Gastroesophageal sphincter (tissue), 3 donors: ENCODE data around the gene RAB35.

ENCODE experiments used
- POLR2AphosphoS5 ChIP-seq: sonication (generic); formaldehyde crosslinking; IDR thresholded peaks from one replicate; pipeline ENCODE4 v1.6.1; 2017; ENCODE audit warnings: antibody characterized with exemption
- TF ChIP-seq, protein P1 (sequence below), 4 experiments: fragments of 200-600 bp in 2 of 4; fragments of 450-650 bp in 2 of 4; sonication (generic) in 1 of 4; IDR thresholded peaks; one replicate each; pipeline ENCODE4 v1.5.1; 2017 to 2019; ENCODE audit warnings: antibody characterized with exemption in 4 of 4, mild to moderate bottlenecking in 2 of 4, moderate library complexity in 2 of 4

DNA sequence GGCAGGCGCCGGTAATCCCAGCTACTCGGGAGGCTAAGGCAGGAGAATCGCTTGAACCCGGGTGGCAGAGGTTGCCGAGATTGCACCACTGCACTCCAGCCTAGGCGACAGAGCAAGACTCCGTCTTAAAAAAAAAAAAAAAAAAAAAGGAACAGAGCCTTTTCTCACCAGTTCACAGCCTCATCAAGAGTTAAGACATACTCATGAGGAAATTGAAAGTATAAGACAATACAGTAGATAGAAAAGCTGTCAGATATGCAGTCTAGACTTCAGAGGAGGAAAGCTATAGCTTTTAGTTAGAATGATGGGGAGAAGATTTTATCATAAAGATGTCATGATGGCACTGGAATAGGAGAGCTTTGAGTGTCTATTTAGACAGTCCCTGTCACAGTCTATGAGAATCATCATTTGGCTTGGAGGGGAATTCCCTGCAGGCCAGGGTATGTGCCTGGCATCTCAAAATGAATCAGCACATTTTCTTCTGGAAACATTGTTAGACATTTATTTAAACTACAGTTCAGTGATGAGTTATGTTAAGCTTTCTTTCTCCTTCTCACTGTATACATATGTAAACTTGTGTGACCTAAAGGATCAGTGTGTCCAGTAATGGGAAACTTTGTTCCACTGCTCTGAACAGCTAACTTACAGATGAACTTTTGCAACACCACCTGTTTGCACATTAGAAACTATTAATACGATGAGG is 2.9 kb upstream of the RAB35 start:
- TF ChIP-seq, protein P1, sequence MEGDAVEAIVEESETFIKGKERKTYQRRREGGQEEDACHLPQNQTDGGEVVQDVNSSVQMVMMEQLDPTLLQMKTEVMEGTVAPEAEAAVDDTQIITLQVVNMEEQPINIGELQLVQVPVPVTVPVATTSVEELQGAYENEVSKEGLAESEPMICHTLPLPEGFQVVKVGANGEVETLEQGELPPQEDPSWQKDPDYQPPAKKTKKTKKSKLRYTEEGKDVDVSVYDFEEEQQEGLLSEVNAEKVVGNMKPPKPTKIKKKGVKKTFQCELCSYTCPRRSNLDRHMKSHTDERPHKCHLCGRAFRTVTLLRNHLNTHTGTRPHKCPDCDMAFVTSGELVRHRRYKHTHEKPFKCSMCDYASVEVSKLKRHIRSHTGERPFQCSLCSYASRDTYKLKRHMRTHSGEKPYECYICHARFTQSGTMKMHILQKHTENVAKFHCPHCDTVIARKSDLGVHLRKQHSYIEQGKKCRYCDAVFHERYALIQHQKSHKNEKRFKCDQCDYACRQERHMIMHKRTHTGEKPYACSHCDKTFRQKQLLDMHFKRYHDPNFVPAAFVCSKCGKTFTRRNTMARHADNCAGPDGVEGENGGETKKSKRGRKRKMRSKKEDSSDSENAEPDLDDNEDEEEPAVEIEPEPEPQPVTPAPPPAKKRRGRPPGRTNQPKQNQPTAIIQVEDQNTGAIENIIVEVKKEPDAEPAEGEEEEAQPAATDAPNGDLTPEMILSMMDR (IDR thresholded peaks at IDR 0.05): no peak
- TF ChIP-seq POLR2AphosphoS5: no peak
